Ovary (tissue), 3 donors: ENCODE measurements around the gene COQ8B.

ENCODE experiments used
- POLR2A ChIP-seq: fragments of 450-650 bp; IDR thresholded peaks from one replicate; pipeline ENCODE4 v1.6.1; 2017; ENCODE audit warnings: antibody characterized with exemption, mild to moderate bottlenecking, moderate library complexity
- TF ChIP-seq, protein P1 (sequence below), 3 donors: fragments of 450-650 bp in 2 of 3; fragments of 200-600 bp in 1 of 3; IDR thresholded peaks; one replicate each; pipeline versions ENCODE4 v1.5.1 to v1.8.0; 2016 to 2022; ENCODE audit warnings: antibody characterized with exemption in 3 of 3, mild to moderate bottlenecking in 1 of 3
- donor health status: DM: no; HTN: no; CAD: no.

GRCh38 chr19:40659566-40659965 lies 57.1 kb downstream of the COQ8B start:
- TF ChIP-seq, protein P1, sequence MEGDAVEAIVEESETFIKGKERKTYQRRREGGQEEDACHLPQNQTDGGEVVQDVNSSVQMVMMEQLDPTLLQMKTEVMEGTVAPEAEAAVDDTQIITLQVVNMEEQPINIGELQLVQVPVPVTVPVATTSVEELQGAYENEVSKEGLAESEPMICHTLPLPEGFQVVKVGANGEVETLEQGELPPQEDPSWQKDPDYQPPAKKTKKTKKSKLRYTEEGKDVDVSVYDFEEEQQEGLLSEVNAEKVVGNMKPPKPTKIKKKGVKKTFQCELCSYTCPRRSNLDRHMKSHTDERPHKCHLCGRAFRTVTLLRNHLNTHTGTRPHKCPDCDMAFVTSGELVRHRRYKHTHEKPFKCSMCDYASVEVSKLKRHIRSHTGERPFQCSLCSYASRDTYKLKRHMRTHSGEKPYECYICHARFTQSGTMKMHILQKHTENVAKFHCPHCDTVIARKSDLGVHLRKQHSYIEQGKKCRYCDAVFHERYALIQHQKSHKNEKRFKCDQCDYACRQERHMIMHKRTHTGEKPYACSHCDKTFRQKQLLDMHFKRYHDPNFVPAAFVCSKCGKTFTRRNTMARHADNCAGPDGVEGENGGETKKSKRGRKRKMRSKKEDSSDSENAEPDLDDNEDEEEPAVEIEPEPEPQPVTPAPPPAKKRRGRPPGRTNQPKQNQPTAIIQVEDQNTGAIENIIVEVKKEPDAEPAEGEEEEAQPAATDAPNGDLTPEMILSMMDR (IDR thresholded peaks at IDR 0.05), result no peak
- no peak for TF ChIP-seq POLR2A
